HepG2 (cell line): ENCODE results near the gene VAMP2. TPM values are rescaled to one million over a fixed set of nuclear protein-coding genes. Genes with fewer than 3 reads are reported as not detected.

ENCODE experiments used
- PRDM15 ChIP-seq: sonication (generic); formaldehyde crosslinking; IDR thresholded peaks from 2 replicates; pipeline ENCODE4 v1.4.0; 2020; ENCODE audit warnings: missing genetic modification reagents
- REXO4 ChIP-seq: sonication (generic); formaldehyde crosslinking; IDR thresholded peaks from 2 replicates; pipeline ENCODE4 v1.8.0; 2022; ENCODE audit warnings: missing genetic modification reagents, mild to moderate bottlenecking, borderline replicate concordance
- SOX5 ChIP-seq: IDR thresholded peaks from 2 replicates; pipeline ENCODE4 v1.6.1; 2016; ENCODE audit warnings: borderline replicate concordance
- ZNF317 ChIP-seq: sonication (generic); formaldehyde crosslinking; IDR thresholded peaks from 2 replicates; pipeline ENCODE4 v1.5.0; 2020; ENCODE audit warnings: mild to moderate bottlenecking, missing genetic modification reagents
- polyA plus RNA-seq, 8 experiments: library from polyadenylated mRNA; depleted of rRNA in 3 of 8; stranded (reverse) in 7 of 8; unstranded in 1 of 8; fragments of >200 nt; fragmentation: Illumina TruSeq in 4 of 8; extraction: Trizol in 4 of 8; gene quantifications; 2 replicates each; pipeline versions ENCODE4 v1.2.1 to v1.2.3, GENCODE V29; 2011 to 2016; ENCODE audit warnings: low read depth in 4 of 8, missing spikeins in 1 of 8, mixed read lengths in 1 of 8; ENCODE audit not compliant: insufficient read depth in 1 of 8
- total RNA-seq, 5 experiments: library from RNA; depleted of rRNA; stranded (reverse); fragments of >200 nt; fragmentation: Illumina TruSeq; extraction: Trizol; gene quantifications; 2 replicates each; pipeline ENCODE4 v1.2.3, GENCODE V29; 2016; ENCODE audit warnings: low read depth in 1 of 5
- TF ChIP-seq, protein P1 (sequence below): sonication (generic); formaldehyde crosslinking; IDR thresholded peaks from 2 replicates; pipeline ENCODE4 v1.4.0; 2020; ENCODE audit warnings: mild to moderate bottlenecking, missing genetic modification reagents
- TF ChIP-seq, protein P2 (sequence below), 2 experiments: fragments of 450-650 bp in 1 of 2; sonication (generic) in 1 of 2; formaldehyde crosslinking in 1 of 2; IDR thresholded peaks; 2 replicates each; pipeline versions ENCODE4 v1.6.1 to v1.8.0; 2016 to 2022; ENCODE audit warnings: antibody characterized with exemption in 1 of 2, mild to moderate bottlenecking in 1 of 2, missing genetic modification reagents in 1 of 2

The VAMP2 gene
- total and polyA plus RNA-seq, 2 of the 13 experiments (the other 11 are each of a cell fraction or from before 2014, with no cell fraction given): 3.9 to 17.2 TPM

DNA sequence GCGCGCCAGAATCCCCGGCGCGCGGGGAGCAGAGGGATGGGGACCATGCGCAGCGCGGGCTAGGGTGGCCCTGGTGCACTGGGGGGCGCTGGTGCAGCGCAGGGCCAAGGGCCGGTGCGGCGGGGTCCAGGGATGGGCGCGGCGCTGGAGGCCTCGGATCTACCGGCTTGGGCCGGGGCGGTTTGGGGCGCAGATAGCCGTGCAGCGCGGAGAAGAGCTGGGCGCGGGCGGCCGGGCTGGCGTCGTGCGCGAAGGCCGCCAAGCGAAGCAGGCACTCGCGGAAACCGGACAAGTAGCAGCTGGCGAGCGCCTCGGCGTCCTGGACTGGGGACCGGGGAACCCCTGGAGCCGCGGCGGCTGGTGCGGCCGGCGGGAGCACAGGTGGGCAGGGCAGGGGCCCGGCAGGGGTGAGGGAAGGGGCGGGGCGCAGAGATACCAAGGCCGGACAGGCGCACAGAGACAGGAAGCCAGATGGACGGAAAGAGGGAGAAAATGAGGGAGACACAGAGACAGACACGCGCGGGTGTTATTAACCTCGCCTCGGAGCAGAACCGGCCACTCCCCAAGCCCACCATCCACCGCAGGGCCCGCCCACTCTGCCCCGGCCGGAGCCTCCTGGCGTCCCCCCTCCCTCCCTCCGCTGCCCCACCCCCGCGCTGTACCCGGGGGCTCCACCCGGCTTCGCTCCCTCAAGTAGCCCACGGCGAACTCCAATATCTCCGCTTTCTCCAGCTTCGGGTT lies 40.9 kb downstream of the VAMP2 start (continued):
- TF ChIP-seq, protein P1, sequence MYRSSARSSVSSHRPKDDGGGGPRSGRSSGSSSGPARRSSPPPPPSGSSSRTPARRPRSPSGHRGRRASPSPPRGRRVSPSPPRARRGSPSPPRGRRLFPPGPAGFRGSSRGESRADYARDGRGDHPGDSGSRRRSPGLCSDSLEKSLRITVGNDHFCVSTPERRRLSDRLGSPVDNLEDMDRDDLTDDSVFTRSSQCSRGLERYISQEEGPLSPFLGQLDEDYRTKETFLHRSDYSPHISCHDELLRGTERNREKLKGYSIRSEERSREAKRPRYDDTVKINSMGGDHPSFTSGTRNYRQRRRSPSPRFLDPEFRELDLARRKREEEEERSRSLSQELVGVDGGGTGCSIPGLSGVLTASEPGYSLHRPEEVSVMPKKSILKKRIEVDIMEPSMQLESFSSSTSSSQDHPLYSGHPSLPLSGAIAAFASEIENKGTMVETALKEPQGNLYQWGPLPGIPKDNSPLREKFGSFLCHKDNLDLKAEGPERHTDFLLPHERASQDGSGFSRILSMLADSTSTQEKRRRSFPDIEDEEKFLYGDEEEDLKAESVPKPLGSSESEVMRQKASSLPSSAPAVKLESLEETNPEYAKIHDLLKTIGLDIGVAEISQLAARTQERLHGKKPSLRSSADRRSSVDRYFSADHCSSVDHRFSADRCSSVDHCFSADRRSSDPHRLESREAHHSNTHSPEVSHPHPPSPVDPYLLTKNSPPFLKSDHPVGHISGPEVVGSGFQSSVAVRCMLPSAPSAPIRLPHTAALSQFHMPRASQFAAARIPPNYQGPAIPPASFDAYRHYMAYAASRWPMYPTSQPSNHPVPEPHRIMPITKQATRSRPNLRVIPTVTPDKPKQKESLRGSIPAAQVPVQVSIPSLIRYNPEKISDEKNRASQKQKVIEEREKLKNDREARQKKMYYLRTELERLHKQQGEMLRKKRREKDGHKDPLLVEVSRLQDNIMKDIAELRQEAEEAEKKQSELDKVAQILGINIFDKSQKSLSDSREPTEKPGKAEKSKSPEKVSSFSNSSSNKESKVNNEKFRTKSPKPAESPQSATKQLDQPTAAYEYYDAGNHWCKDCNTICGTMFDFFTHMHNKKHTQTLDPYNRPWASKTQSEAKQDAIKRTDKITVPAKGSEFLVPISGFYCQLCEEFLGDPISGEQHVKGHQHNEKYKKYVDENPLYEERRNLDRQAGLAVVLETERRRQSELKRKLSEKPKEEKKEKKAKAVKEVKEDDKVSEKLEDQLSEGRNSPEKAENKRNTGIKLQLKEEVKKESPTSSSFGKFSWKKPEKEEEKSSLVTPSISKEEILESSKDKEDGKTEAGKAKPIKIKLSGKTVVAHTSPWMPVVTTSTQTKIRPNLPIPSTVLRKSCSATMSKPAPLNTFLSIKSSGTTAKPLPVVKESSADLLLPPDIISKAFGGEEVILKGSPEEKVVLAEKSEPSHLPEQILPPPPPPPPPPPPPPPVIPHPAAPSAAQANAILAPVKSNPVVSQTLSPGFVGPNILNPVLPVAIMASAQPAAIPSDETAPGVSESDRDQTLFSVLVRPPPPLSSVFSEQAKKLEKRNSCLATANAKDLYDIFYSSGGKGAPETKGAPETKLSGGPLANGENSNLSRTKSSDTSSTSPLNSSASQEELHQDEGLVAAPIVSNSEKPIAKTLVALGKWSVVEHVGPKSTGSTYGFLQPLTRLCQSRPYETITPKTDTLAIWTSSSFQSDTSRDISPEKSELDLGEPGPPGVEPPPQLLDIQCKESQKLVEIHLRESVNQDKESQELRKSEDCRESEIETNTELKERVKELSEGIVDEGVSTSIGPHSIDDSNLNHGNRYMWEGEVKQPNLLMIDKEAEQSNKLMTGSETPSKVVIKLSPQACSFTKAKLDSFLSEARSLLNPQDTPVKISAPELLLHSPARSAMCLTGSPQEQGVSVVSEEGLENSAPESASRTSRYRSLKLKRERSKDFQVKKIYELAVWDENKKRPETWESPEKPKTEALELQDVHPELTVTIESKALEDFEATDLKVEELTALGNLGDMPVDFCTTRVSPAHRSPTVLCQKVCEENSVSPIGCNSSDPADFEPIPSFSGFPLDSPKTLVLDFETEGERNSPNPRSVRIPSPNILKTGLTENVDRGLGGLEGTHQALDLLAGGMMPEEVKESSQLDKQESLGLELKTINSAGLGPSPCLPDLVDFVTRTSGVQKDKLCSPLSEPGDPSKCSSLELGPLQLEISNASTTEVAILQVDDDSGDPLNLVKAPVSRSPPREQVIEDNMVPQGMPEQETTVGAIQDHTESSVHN (CRISPR knock-in tag): no peak
- TF ChIP-seq ZNF317 (CRISPR knock-in tag) (no peak), REXO4 (no peak), PRDM15 (no peak), SOX5 (CRISPR knock-in tag) (no peak)
- TF ChIP-seq, protein P2, sequence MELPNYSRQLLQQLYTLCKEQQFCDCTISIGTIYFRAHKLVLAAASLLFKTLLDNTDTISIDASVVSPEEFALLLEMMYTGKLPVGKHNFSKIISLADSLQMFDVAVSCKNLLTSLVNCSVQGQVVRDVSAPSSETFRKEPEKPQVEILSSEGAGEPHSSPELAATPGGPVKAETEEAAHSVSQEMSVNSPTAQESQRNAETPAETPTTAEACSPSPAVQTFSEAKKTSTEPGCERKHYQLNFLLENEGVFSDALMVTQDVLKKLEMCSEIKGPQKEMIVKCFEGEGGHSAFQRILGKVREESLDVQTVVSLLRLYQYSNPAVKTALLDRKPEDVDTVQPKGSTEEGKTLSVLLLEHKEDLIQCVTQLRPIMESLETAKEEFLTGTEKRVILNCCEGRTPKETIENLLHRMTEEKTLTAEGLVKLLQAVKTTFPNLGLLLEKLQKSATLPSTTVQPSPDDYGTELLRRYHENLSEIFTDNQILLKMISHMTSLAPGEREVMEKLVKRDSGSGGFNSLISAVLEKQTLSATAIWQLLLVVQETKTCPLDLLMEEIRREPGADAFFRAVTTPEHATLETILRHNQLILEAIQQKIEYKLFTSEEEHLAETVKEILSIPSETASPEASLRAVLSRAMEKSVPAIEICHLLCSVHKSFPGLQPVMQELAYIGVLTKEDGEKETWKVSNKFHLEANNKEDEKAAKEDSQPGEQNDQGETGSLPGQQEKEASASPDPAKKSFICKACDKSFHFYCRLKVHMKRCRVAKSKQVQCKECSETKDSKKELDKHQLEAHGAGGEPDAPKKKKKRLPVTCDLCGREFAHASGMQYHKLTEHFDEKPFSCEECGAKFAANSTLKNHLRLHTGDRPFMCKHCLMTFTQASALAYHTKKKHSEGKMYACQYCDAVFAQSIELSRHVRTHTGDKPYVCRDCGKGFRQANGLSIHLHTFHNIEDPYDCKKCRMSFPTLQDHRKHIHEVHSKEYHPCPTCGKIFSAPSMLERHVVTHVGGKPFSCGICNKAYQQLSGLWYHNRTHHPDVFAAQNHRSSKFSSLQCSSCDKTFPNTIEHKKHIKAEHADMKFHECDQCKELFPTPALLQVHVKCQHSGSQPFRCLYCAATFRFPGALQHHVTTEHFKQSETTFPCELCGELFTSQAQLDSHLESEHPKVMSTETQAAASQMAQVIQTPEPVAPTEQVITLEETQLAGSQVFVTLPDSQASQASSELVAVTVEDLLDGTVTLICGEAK (IDR thresholded peaks at IDR 0.05): no peak
- TF ChIP-seq, protein P2 (CRISPR knock-in tag; IDR thresholded peaks at IDR 0.05): peak; percentile 26; the same call in 1 of the 2 replicates
